ENCODE results near the gene SGSM2.

DNA sequence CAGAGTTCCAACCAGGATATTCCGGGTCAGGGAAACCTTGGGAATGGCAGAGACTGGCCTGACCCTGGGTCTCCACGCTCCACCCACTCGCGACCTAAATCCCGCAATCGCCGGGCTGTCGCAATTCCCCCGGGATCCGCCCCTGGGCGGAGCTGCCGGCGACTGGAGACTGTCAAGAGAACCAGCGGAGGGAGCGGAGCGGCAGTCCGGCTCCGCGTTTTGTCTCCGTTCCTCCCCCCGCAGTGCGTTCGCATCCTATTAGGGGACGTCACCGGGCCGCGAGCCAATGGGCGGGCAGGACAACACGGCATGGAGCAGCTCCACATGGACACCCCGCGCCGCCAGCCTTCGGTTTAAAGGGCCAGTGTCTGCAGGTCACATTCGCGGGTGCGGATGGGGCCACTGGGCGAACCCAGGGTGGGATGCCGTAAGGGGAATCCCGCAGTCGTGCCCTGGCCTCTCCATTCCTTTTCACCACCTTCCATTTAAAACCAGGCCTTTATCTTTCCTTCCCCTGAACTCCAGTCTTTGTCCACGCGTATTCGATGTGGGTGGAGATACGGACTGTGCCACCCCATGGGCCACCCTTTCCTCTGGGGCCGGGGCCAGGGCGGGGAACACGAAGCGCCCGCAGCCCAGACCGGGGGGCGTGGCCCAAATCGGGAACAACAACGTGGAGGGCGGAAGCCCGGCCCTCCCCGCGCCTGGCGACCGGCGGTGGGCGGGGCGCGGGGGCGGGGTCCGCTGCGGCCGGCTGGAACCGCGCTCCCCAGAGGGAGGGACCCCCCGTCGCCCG, 64.3 kb downstream of the SGSM2 start:
- TF ChIP-seq, protein P1, sequence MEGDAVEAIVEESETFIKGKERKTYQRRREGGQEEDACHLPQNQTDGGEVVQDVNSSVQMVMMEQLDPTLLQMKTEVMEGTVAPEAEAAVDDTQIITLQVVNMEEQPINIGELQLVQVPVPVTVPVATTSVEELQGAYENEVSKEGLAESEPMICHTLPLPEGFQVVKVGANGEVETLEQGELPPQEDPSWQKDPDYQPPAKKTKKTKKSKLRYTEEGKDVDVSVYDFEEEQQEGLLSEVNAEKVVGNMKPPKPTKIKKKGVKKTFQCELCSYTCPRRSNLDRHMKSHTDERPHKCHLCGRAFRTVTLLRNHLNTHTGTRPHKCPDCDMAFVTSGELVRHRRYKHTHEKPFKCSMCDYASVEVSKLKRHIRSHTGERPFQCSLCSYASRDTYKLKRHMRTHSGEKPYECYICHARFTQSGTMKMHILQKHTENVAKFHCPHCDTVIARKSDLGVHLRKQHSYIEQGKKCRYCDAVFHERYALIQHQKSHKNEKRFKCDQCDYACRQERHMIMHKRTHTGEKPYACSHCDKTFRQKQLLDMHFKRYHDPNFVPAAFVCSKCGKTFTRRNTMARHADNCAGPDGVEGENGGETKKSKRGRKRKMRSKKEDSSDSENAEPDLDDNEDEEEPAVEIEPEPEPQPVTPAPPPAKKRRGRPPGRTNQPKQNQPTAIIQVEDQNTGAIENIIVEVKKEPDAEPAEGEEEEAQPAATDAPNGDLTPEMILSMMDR (IDR thresholded peaks at IDR 0.05): no peak
- 0 out of 2 replicates have a peak, but pooled peaks have one; percentile 24 for TF ChIP-seq POLR2AphosphoS5 (IDR thresholded peaks at IDR 0.05; ENCODE audit: low read depth, low read length)
- TF ChIP-seq, protein P2, sequence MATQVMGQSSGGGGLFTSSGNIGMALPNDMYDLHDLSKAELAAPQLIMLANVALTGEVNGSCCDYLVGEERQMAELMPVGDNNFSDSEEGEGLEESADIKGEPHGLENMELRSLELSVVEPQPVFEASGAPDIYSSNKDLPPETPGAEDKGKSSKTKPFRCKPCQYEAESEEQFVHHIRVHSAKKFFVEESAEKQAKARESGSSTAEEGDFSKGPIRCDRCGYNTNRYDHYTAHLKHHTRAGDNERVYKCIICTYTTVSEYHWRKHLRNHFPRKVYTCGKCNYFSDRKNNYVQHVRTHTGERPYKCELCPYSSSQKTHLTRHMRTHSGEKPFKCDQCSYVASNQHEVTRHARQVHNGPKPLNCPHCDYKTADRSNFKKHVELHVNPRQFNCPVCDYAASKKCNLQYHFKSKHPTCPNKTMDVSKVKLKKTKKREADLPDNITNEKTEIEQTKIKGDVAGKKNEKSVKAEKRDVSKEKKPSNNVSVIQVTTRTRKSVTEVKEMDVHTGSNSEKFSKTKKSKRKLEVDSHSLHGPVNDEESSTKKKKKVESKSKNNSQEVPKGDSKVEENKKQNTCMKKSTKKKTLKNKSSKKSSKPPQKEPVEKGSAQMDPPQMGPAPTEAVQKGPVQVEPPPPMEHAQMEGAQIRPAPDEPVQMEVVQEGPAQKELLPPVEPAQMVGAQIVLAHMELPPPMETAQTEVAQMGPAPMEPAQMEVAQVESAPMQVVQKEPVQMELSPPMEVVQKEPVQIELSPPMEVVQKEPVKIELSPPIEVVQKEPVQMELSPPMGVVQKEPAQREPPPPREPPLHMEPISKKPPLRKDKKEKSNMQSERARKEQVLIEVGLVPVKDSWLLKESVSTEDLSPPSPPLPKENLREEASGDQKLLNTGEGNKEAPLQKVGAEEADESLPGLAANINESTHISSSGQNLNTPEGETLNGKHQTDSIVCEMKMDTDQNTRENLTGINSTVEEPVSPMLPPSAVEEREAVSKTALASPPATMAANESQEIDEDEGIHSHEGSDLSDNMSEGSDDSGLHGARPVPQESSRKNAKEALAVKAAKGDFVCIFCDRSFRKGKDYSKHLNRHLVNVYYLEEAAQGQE (IDR thresholded peaks at IDR 0.05; ENCODE audit: insufficient read depth in 1 of 2, low read depth in 2 of 2, low read length in 1 of 2): no peak
